Measurements from ENCODE around the gene SYNE2. TPM values are rescaled to one million over a fixed set of nuclear protein-coding genes. Genes with fewer than 3 reads are reported as not detected.

The SYNE2 gene
- total RNA-seq, 1 donor = 13.4 TPM

DNA sequence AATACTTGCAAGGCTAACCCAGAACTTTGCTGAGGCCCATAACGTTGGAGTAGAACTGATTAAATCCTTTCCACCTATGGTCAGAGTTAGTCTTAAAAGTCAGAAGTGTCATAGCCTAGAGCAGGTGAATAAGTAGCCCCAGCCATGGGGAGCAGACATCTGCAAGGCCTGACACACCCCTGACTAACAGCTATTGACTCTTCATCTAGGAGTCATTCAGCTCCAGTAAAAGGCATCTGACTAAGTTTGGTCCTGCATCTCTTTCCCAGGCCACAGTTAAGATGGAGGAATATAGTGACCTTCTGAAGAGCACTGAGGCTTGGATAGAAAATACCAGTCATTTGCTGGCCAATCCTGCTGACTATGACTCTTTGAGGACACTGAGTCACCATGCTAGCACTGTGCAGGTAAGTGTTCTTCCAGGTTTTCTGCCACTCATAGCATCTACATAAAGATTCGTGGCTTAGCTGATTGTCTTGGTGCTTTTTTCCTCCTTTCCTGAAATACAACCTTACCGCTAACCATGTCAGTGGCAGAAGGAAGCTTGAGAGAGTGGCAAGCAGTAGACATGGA, 228.5 kb downstream of the SYNE2 start:
- DNase-seq (ENCODE audit: low read depth) = no peak
- no peak overlapping the region for H3K4me3 ChIP-seq (ENCODE audit: low read depth, low read length)
- TF ChIP-seq CTCF (IDR thresholded peaks at IDR 0.05; ENCODE audit: insufficient read depth, low read depth, low read length) = no peak

DNA sequence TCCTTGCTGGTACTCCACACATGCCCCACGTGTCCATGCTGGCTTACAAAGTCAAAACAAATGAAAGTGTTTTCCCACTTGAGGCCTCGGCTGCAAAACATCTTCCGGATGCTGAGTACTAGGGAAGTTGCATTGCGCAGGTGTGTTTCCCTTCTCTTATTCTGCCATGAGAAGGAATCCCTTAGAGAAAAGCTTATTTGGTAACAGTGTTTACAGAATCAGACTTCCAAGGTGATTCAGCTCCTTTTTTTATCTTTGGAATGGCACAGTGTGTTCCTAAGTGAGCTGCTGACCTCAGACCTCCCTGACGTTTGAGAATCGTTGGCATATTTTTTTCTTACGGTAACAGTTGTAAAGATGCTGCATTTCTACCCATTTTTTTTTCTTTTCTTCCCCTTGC, 230.0 kb downstream of the SYNE2 start:
- H3K4me3 ChIP-seq (ENCODE audit: low read depth, low read length) = no peak overlapping the region
- DNase-seq (ENCODE audit: low read depth) = peak; percentile 89
- TF ChIP-seq CTCF (IDR thresholded peaks at IDR 0.05; ENCODE audit: insufficient read depth, low read depth, low read length) = no peak

DNA sequence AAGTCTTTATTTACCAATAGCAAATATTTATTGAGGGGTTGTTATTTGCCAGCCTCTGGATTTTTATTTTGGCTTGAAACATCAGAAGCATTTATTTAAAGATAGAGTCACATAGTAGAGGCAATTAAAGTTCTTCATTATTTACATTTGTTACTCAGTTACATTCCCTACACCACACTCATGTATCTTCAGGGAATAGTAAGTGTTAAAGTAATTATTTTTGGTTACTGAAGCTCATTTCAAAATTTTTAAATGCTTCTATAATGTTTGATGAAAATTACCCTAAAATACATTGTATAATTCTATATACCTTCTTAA, 235.8 kb downstream of the SYNE2 start:
- no peak overlapping the region for H3K4me3 ChIP-seq (ENCODE audit: low read depth, low read length)
- no peak for TF ChIP-seq CTCF (IDR thresholded peaks at IDR 0.05; ENCODE audit: insufficient read depth, low read depth, low read length)
- DNase-seq (ENCODE audit: low read depth) = no peak

- DNase-seq (ENCODE audit: low read depth) = peak; percentile 29
- no peak for TF ChIP-seq CTCF (IDR thresholded peaks at IDR 0.05; ENCODE audit: insufficient read depth, low read depth, low read length)
- no peak overlapping the region for H3K4me3 ChIP-seq (ENCODE audit: low read depth, low read length)
These were observed 237.1 kb downstream of the SYNE2 start for GRCh38 chr14:64089920-64090319.

GRCh38 chr14:64091217-64091616, 238.4 kb downstream of the SYNE2 start:
- no peak for DNase-seq (ENCODE audit: low read depth)
- H3K4me3 ChIP-seq (ENCODE audit: low read depth, low read length) = no peak overlapping the region
- no peak for TF ChIP-seq CTCF (IDR thresholded peaks at IDR 0.05; ENCODE audit: insufficient read depth, low read depth, low read length)

DNA sequence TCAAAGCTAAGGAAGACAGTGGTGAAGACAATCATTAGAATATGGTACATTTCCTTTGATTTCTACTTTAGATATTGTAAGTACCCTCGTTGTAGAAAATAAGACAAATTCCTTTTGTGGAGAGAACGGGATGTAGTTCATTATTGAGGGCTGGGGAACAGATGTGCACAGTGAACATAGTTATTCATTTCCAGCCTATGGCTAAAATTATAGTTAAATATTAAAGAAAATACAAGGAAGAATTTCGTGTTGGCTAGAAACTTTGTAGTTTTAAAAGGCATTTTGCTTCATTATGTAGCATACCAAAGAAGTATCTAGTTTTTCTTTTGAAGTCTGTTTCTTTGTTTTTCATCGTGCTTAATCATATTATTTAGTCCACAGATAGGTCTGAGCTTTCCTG, 239.5 kb downstream of the SYNE2 start:
- H3K4me3 ChIP-seq (ENCODE audit: low read depth, low read length) = no peak overlapping the region
- no peak for TF ChIP-seq CTCF (IDR thresholded peaks at IDR 0.05; ENCODE audit: insufficient read depth, low read depth, low read length)
- no peak for DNase-seq (ENCODE audit: low read depth)

- no peak overlapping the region for H3K4me3 ChIP-seq (ENCODE audit: low read depth, low read length)
- no peak for TF ChIP-seq CTCF (IDR thresholded peaks at IDR 0.05; ENCODE audit: insufficient read depth, low read depth, low read length)
- no peak for DNase-seq (ENCODE audit: low read depth)
These were observed 240.1 kb downstream of the SYNE2 start for GRCh38 chr14:64092940-64093339.
